H9 (cell line): Measurements from ENCODE around the gene GPR15LG. TPM values are rescaled to one million over a fixed set of nuclear protein-coding genes. Genes with fewer than 3 reads are reported as not detected.

Experiments used
- DNase-seq: peaks from one replicate; pipeline ENCODE4 v3.0.0-alpha.2; 2017
- H2AFZ ChIP-seq: one replicate; pipeline ENCODE4 v1.6.1; 2013; ENCODE audit warnings: mild to moderate bottlenecking, low read length, control low read depth, moderate library complexity
- H2AK5ac ChIP-seq: 2 replicates; pipeline ENCODE4 v1.6.1; 2013; ENCODE audit warnings: low read length, control low read depth, mixed read lengths; ENCODE audit not compliant: insufficient read length
- H2BK120ac ChIP-seq: one replicate; pipeline ENCODE4 v1.6.1; 2013; ENCODE audit warnings: low read depth, mild to moderate bottlenecking, low read length, control low read depth, inconsistent platforms; ENCODE audit not compliant: poor library complexity, severe bottlenecking
- H2BK12ac ChIP-seq: 2 replicates; pipeline ENCODE4 v1.6.1; 2013; ENCODE audit warnings: low read length, control low read depth, mixed read lengths, low read depth; ENCODE audit not compliant: insufficient read length
- H2BK15ac ChIP-seq: 2 replicates; pipeline ENCODE4 v1.6.1; 2013; ENCODE audit warnings: low read depth, low read length, control low read depth
- H2BK20ac ChIP-seq: one replicate; pipeline ENCODE4 v1.6.1; 2013; ENCODE audit warnings: low read depth, mild to moderate bottlenecking, low read length, control low read depth, inconsistent platforms; ENCODE audit not compliant: poor library complexity, severe bottlenecking
- H2BK5ac ChIP-seq: 2 replicates; pipeline ENCODE4 v1.6.1; 2013; ENCODE audit warnings: low read length, control low read depth, mixed read lengths; ENCODE audit not compliant: insufficient read length
- H3K14ac ChIP-seq: 2 replicates; pipeline ENCODE4 v1.6.1; 2013; ENCODE audit warnings: low read length, control low read depth; ENCODE audit not compliant: insufficient read depth
- H3K18ac ChIP-seq: 2 replicates; pipeline ENCODE4 v1.6.1; 2013; ENCODE audit warnings: low read depth, mild to moderate bottlenecking, mixed read lengths, low read length, control low read depth; ENCODE audit not compliant: insufficient read length
- H3K23ac ChIP-seq: 2 replicates; pipeline ENCODE4 v1.6.1; 2013; ENCODE audit warnings: low read length, control low read depth, mixed read lengths, low read depth; ENCODE audit not compliant: insufficient read length
- H3K23me2 ChIP-seq: 2 replicates; pipeline ENCODE4 v1.6.1; 2013; ENCODE audit warnings: low read depth, mild to moderate bottlenecking, mixed read lengths, low read length, control low read depth; ENCODE audit not compliant: insufficient read length, poor library complexity, severe bottlenecking
- H3K27ac ChIP-seq: 2 replicates; pipeline ENCODE4 v1.5.1; 2013; ENCODE audit warnings: low read length, control low read depth, mixed read lengths, low read depth; ENCODE audit not compliant: insufficient read length
- H3K27me3 ChIP-seq: 2 replicates; pipeline ENCODE4 v1.6.1; 2013; ENCODE audit warnings: low read length, control low read depth, inconsistent platforms; ENCODE audit not compliant: insufficient read depth
- H3K4ac ChIP-seq: 2 replicates; pipeline ENCODE4 v1.6.1; 2013; ENCODE audit warnings: low read depth, mild to moderate bottlenecking, control low read depth, inconsistent platforms, low read length, moderate library complexity
- H3K4me1 ChIP-seq: 2 replicates; pipeline ENCODE4 v1.6.1; 2013; ENCODE audit warnings: low read length, control low read depth, inconsistent platforms; ENCODE audit not compliant: insufficient read depth
- H3K4me2 ChIP-seq: 2 replicates; pipeline ENCODE4 v1.6.1; 2013; ENCODE audit warnings: low read length, control low read depth, mixed read lengths; ENCODE audit not compliant: insufficient read length, insufficient read depth
- H3K56ac ChIP-seq: 2 replicates; pipeline ENCODE4 v1.6.1; 2013; ENCODE audit warnings: low read depth, mild to moderate bottlenecking, mixed read lengths, low read length, control low read depth; ENCODE audit not compliant: insufficient read length
- H3K79me1 ChIP-seq: 2 replicates; pipeline ENCODE4 v1.6.1; 2013; ENCODE audit warnings: low read depth, mild to moderate bottlenecking, moderate library complexity, low read length, control low read depth, inconsistent platforms; ENCODE audit not compliant: insufficient read depth, poor library complexity, severe bottlenecking
- H3K79me2 ChIP-seq: 2 replicates; pipeline ENCODE4 v1.6.1; 2013; ENCODE audit warnings: low read length, control low read depth, inconsistent platforms; ENCODE audit not compliant: insufficient read depth
- H3K9ac ChIP-seq: 2 replicates; pipeline ENCODE4 v1.6.1; 2013; ENCODE audit warnings: low read length, control low read depth, mixed read lengths; ENCODE audit not compliant: insufficient read length; ENCODE audit errors: extremely low read depth
- H3K9me3 ChIP-seq: one replicate; pipeline ENCODE4 v1.6.1; 2013; ENCODE audit warnings: low read depth, low read length, inconsistent platforms; ENCODE audit not compliant: control insufficient read depth
- H3T11ph ChIP-seq: one replicate; pipeline ENCODE4 v1.6.1; 2013; ENCODE audit warnings: mild to moderate bottlenecking, low read length, control low read depth, inconsistent platforms
- H4K20me1 ChIP-seq: one replicate; pipeline ENCODE4 v1.6.1; 2013; ENCODE audit not compliant: control insufficient read depth, insufficient read length, insufficient read depth
- H4K5ac ChIP-seq: 2 replicates; pipeline ENCODE4 v1.6.1; 2013; ENCODE audit warnings: low read depth, mild to moderate bottlenecking, mixed read lengths, low read length, control low read depth; ENCODE audit not compliant: insufficient read length
- H4K8ac ChIP-seq: replicated peaks from 2 replicates; pipeline ENCODE4 v1.6.1; 2013; ENCODE audit warnings: low read length, control low read depth, mixed read lengths, low read depth; ENCODE audit not compliant: insufficient read length
- H4K91ac ChIP-seq: 2 replicates; pipeline ENCODE4 v1.6.1; 2013; ENCODE audit warnings: low read depth, mild to moderate bottlenecking, moderate library complexity, mixed read lengths, low read length, control low read depth; ENCODE audit not compliant: insufficient read length
- H3K27ac Mint-ChIP-seq, 3 experiments: 2 replicates in 2 of 3; 3 replicates in 1 of 3; pipeline ENCODE4 v1.8.0; 2020 to 2021; ENCODE audit warnings: mixed read lengths in 3 of 3, mild to moderate bottlenecking in 1 of 3, moderate library complexity in 1 of 3
- H3K27me3 Mint-ChIP-seq: 2 replicates; pipeline ENCODE4 v1.8.0; 2021; ENCODE audit warnings: low read depth, mild to moderate bottlenecking, moderate library complexity, mixed read lengths
- H3K36me3 Mint-ChIP-seq, 3 experiments: 2 replicates in 2 of 3; 3 replicates in 1 of 3; pipeline ENCODE4 v1.8.0; 2020 to 2021; ENCODE audit warnings: low read depth in 3 of 3, mixed read lengths in 3 of 3; ENCODE audit not compliant: insufficient read depth in 1 of 3
- H3K4me1 Mint-ChIP-seq, 2 experiments: 2 replicates each; pipeline ENCODE4 v1.8.0; 2020; ENCODE audit warnings: mixed read lengths in 2 of 2
- H3K4me3 Mint-ChIP-seq, 2 experiments: 2 replicates in 1 of 2; 3 replicates in 1 of 2; pipeline ENCODE4 v1.8.0; 2020 to 2021; ENCODE audit warnings: mild to moderate bottlenecking in 2 of 2, mixed read lengths in 2 of 2, moderate library complexity in 1 of 2
- H3K9me3 Mint-ChIP-seq, 2 experiments: 2 replicates in 1 of 2; 3 replicates in 1 of 2; pipeline ENCODE4 v1.8.0; 2020; ENCODE audit warnings: mild to moderate bottlenecking in 2 of 2, mixed read lengths in 2 of 2, moderate library complexity in 1 of 2
- WGBS: extraction: QIAGEN DNeasy Blood & Tissue Kit; methylation state at CpG from one replicate; pipeline ENCODE4 v1.1.7; 2013; ENCODE audit warnings: missing lambda C conversion rate, low lambda C conversion rate, mixed read lengths; ENCODE audit not compliant: insufficient read length; ENCODE audit errors: extremely low coverage; 5-methylcytosine and 5-hydroxymethylcytosine counted together
- total RNA-seq: library from RNA; stranded (reverse); gene quantifications from 2 replicates; pipeline ENCODE4 v1.2.1, GENCODE V29; 2021
- TF ChIP-seq, protein P1 (sequence below): fragments of 200-600 bp; sonication (generic); conservative IDR thresholded peaks from 3 replicates; pipeline ENCODE4 v1.8.0; 2021; ENCODE audit warnings: antibody characterized with exemption, mild to moderate bottlenecking

GPR15LG gene
- total RNA-seq, 1 experiment from 2014 or later: not detected

DNA sequence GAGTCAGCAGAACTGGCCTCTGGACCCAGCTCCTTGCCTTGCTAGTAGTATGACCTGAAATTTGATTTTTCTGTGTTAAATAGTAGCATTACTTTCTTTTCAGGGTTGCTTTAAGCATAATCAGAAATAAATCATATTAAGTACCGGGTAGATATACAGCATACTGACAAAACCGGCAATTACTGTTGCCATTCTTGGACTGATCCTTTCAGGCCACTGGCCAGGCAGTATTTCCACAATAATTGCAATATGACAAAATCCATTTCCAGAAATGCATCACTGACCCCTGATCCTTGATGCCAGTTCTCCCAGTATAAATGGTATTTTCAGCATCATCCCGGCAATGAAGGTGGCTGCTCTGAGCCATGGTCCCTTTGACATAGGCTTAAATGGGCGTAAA, 60.9 kb downstream of the GPR15LG start:
- no peaks in the 10 kb centered on the region for H3K4me1 ChIP-seq
- H3K36me3 Mint-ChIP-seq: no peaks in the 10 kb centered on the region
- no peak overlapping the region for H3K56ac ChIP-seq

More for the DNA sequence above, 60.9 kb downstream of the GPR15LG start:
- H4K91ac ChIP-seq: no peak overlapping the region
- no peak overlapping the region for H4K8ac ChIP-seq
- H3K23ac ChIP-seq: no peak overlapping the region
- Mint-ChIP-seq H3K4me1 (peaks cover 4% of the 10 kb centered on the region in 2 experiments; a peak in 3 of 4 replicates), H3K27ac (peak overlapping the region in 1 of 3 experiments; percentile 15; a peak in 1 of 7 replicates), H3K9me3 (no peaks in the 10 kb centered on the region), H3K27me3 (peaks cover 40% of the 10 kb centered on the region), H3K4me3 (no peak overlapping the region)
- H2AK5ac ChIP-seq: no peak overlapping the region
- no peak overlapping the region for H2BK15ac ChIP-seq
- no peak overlapping the region for H2AFZ ChIP-seq
- DNase-seq: no peak
- no peak overlapping the region for H3K27ac ChIP-seq
- H3K14ac ChIP-seq: no peak overlapping the region
- H2BK120ac ChIP-seq: no peak overlapping the region
- H4K5ac ChIP-seq: no peak overlapping the region
- no peak overlapping the region for H2BK20ac ChIP-seq
- no peaks in the 10 kb centered on the region for H3K9me3 ChIP-seq
- no peaks in the 10 kb centered on the region for H3K23me2 ChIP-seq
- H3K9ac ChIP-seq: no peak overlapping the region
- H3K27me3 ChIP-seq: peaks cover 3% of the 10 kb centered on the region; the same call in 1 of the 2 replicates
- H3K4me2 ChIP-seq: no peak overlapping the region
- no peak overlapping the region for H3K18ac ChIP-seq
- H4K20me1 ChIP-seq: no peaks in the 10 kb centered on the region
- H2BK5ac ChIP-seq: no peak overlapping the region
- H3K4ac ChIP-seq: no peak overlapping the region
- no peak overlapping the region for H2BK12ac ChIP-seq
- no peak overlapping the region for H3T11ph ChIP-seq
- TF ChIP-seq, protein P1, sequence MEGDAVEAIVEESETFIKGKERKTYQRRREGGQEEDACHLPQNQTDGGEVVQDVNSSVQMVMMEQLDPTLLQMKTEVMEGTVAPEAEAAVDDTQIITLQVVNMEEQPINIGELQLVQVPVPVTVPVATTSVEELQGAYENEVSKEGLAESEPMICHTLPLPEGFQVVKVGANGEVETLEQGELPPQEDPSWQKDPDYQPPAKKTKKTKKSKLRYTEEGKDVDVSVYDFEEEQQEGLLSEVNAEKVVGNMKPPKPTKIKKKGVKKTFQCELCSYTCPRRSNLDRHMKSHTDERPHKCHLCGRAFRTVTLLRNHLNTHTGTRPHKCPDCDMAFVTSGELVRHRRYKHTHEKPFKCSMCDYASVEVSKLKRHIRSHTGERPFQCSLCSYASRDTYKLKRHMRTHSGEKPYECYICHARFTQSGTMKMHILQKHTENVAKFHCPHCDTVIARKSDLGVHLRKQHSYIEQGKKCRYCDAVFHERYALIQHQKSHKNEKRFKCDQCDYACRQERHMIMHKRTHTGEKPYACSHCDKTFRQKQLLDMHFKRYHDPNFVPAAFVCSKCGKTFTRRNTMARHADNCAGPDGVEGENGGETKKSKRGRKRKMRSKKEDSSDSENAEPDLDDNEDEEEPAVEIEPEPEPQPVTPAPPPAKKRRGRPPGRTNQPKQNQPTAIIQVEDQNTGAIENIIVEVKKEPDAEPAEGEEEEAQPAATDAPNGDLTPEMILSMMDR: no peak
- H3K79me1 ChIP-seq: no peaks in the 10 kb centered on the region
- no peaks in the 10 kb centered on the region for H3K79me2 ChIP-seq
- WGBS: no CpG with 5 or more reads among the region's 4 CpGs

Other genes starting within 250 kb of the GPR15LG start
- 95.2 and 95.6 TPM in 2 replicates for gene GHITM, start 34.3 kb upstream of the GPR15LG start, total RNA-seq
- 6.4 and 6.6 TPM in 2 replicates for gene CDHR1, start 20.7 kb downstream of the GPR15LG start, total RNA-seq
- not detected in 2 replicates for gene LRIT2, start 51.7 kb downstream of the GPR15LG start, total RNA-seq
- gene LRIT1, start 67.7 kb downstream of the GPR15LG start, total RNA-seq: not detected in 2 replicates
- not detected in 2 replicates for gene RGR, start 71.3 kb downstream of the GPR15LG start, total RNA-seq
- 20.9 and 22.2 TPM in 2 replicates for gene CCSER2, start 154.8 kb downstream of the GPR15LG start, total RNA-seq